Ovary (tissue), 9 donors: ENCODE results near the gene LIN9. TPM values are rescaled to one million over a fixed set of nuclear protein-coding genes. Genes with fewer than 3 reads are reported as not detected.

Experiments used
- DNase-seq, 5 donors: peaks; one replicate each; pipeline ENCODE4 v3.0.0-alpha.2; 2019 to 2020
- H3K27ac ChIP-seq, 2 donors: fragments of 200-600 bp; one replicate each; pipeline versions ENCODE4 v1.5.1 to v1.8.0; 2019 to 2022
- H3K27me3 ChIP-seq: fragments of 200-600 bp; one replicate; pipeline ENCODE4 v1.8.0; 2022
- H3K36me3 ChIP-seq: fragments of 200-600 bp; sonication (generic); one replicate; pipeline ENCODE4 v1.5.1; 2019
- H3K4me1 ChIP-seq: one replicate; pipeline ENCODE4 v1.8.1; 2013; ENCODE audit warnings: mild to moderate bottlenecking, moderate library complexity; ENCODE audit not compliant: insufficient read depth
- H3K4me3 ChIP-seq: fragments of 200-600 bp; sonication (generic); one replicate; pipeline ENCODE4 v1.5.1; 2017
- H3K9me3 ChIP-seq, 2 donors: fragments of 200-600 bp in 1 of 2; sonication (generic) in 1 of 2; one replicate each; pipeline versions ENCODE4 v1.5.1 to v1.8.1; 2013 to 2019; ENCODE audit warnings: mild to moderate bottlenecking in 1 of 2, moderate library complexity in 1 of 2
- CTCF ChIP-seq, 3 donors: fragments of 450-650 bp in 2 of 3; fragments of 200-600 bp in 1 of 3; IDR thresholded peaks; one replicate each; pipeline versions ENCODE4 v1.5.1 to v1.8.0; 2016 to 2022; ENCODE audit warnings: antibody characterized with exemption in 3 of 3, mild to moderate bottlenecking in 1 of 3
- EP300 ChIP-seq: sonication (generic); formaldehyde crosslinking; IDR thresholded peaks from one replicate; pipeline ENCODE4 v1.6.1; 2017; ENCODE audit warnings: antibody characterized with exemption
- POLR2A ChIP-seq: fragments of 450-650 bp; IDR thresholded peaks from one replicate; pipeline ENCODE4 v1.6.1; 2017; ENCODE audit warnings: antibody characterized with exemption, mild to moderate bottlenecking, moderate library complexity
- WGBS, 3 donors: extraction: QIAGEN DNeasy Blood & Tissue Kit in 1 of 3; methylation state at CpG; one replicate each; pipeline versions ENCODE4 v1.1.5 to v1.1.7; 2013 to 2017; 5-methylcytosine and 5-hydroxymethylcytosine counted together
- intact Hi-C, 4 donors: fragments of 100-400 bp; cut with DNase I; formaldehyde crosslinking; loops; one replicate each; pipeline versions ENCODE4 v1.11.0 to v1.15.1; 2022 to 2023
- polyA plus RNA-seq, 2 donors: library from polyadenylated mRNA; stranded (reverse); fragments of 200-250 nt in 1 of 2; fragments of 350-450 nt in 1 of 2; fragmentation: Illumina TruSeq in 1 of 2; extraction: RNeasy Lipid Tissue Mini Kit (QIAGEN cat#74804) in 1 of 2; gene quantifications; one replicate each; pipeline ENCODE4 v1.2.3, GENCODE V29; 2013 to 2014
- total RNA-seq, 7 donors: library from RNA; depleted of rRNA in 2 of 7; stranded (reverse); fragments of >200 nt in 2 of 7; fragmentation: NEBNext Ultra II Directional in 3 of 7; extraction: Animal tissue kit (Norgen Biotek cat#: 25700) in 3 of 7; gene quantifications; one replicate each; pipeline versions ENCODE4 v1.1.0 to v1.2.4, GENCODE V29; 2016 to 2023
- donor health status: DM: no; HTN: no; CAD: no; lungs with moderate emphysema.
- donor health status: DM: no; HTN: no; CAD: no.
- donor health status: Bipolar disorder and iron deficiency.
- donor health status: DM: yes; HTN: yes; CAD: no.
- donor health status: DM: no; HTN: no; CAD: no.
- donor health status: DM: yes; HTN: yes; CAD: no.

Gene LIN9
- total and polyA plus RNA-seq, 9 donors, result 3.1 to 8.6 (median 4.3) TPM

- intact Hi-C loops, result no loop called here
- H3K36me3 ChIP-seq, result no peaks in the 10 kb centered on the region
- H3K27me3 ChIP-seq, result no peaks in the 10 kb centered on the region
- no peak for TF ChIP-seq EP300
- TF ChIP-seq POLR2A, result no peak
- TF ChIP-seq CTCF (IDR thresholded peaks at IDR 0.05), result no peak
- no peaks in the 10 kb centered on the region for H3K4me1 ChIP-seq
- 67 to 75% (median 74%) methylated on average over 5 of the region's 5 CpGs for WGBS, 3 donors
- H3K9me3 ChIP-seq, result no peaks in the 10 kb centered on the region
- DNase-seq, result no peak
- no peak overlapping the region for H3K4me3 ChIP-seq
- H3K27ac ChIP-seq, result no peak overlapping the region
Observed at GRCh38 chr1:226211181-226211821, 97.7 kb downstream of the LIN9 start.

- Histone ChIP-seq H3K27me3 (no peaks in the 10 kb centered on the region), H3K4me3 (no peak overlapping the region), H3K4me1 (no peaks in the 10 kb centered on the region), H3K9me3 (no peaks in the 10 kb centered on the region), H3K36me3 (no peaks in the 10 kb centered on the region), H3K27ac (no peak overlapping the region)
- no peak for DNase-seq
- WGBS, 3 donors, result 72 to 81% (median 79%) methylated on average over 7 of the region's 7 CpGs
- TF ChIP-seq CTCF (IDR thresholded peaks at IDR 0.05) (no peak), POLR2A (no peak), EP300 (no peak)
- intact Hi-C loops, result no loop called here
Observed at GRCh38 chr1:226210571-226211176, 98.3 kb downstream of the LIN9 start.

- no peak overlapping the region for H3K4me3 ChIP-seq
- H3K36me3 ChIP-seq, result no peaks in the 10 kb centered on the region
- H3K4me1 ChIP-seq, result no peaks in the 10 kb centered on the region
- no peaks in the 10 kb centered on the region for H3K9me3 ChIP-seq
- no peak for DNase-seq
- H3K27me3 ChIP-seq, result no peaks in the 10 kb centered on the region
- H3K27ac ChIP-seq, result no peak overlapping the region
- WGBS, 3 donors, result 60 to 69% (median 62%) methylated on average over 17 of the region's 17 CpGs
- no peak for TF ChIP-seq POLR2A
- TF ChIP-seq EP300, result no peak
- no peak for TF ChIP-seq CTCF (IDR thresholded peaks at IDR 0.05)
- intact Hi-C loops, result loop anchor here in 1 of 4 donors (10.0 kb wide), 1 partner anchor 115 kb away; no protein-coding TSS in a partner anchor
Observed at GRCh38 chr1:226209307-226210059, 99.5 kb downstream of the LIN9 start.

- H3K27me3 ChIP-seq, result no peaks in the 10 kb centered on the region
- H3K9me3 ChIP-seq, result no peaks in the 10 kb centered on the region
- no peak for DNase-seq
- H3K4me1 ChIP-seq, result no peaks in the 10 kb centered on the region
- TF ChIP-seq POLR2A (no peak), EP300 (no peak), CTCF (IDR thresholded peaks at IDR 0.05) (no peak)
- H3K36me3 ChIP-seq, result no peaks in the 10 kb centered on the region
- no peak overlapping the region for H3K27ac ChIP-seq
- H3K4me3 ChIP-seq, result no peak overlapping the region
- 88 to 90% (median 90%) methylated on average over 5 of the region's 5 CpGs for WGBS, 3 donors
- intact Hi-C loops, result loop anchor here in 1 of 4 donors (10.0 kb wide), 1 partner anchor 118 kb away; no protein-coding TSS in a partner anchor
Observed at GRCh38 chr1:226207048-226207447, 101.9 kb downstream of the LIN9 start.
